B cell (primary cell): ENCODE results near the gene ETFRF1. TPM values are rescaled to one million over a fixed set of nuclear protein-coding genes. Genes with fewer than 3 reads are reported as not detected.
A peak's percentile ranks its signal among the peaks of the same experiment; 100 is the strongest.

Experiments used
- ATAC-seq: fragments of 200-7000 bp; cut with Tn5 transposase; one replicate; pipeline ENCODE4 v1.10.0; 2021; ENCODE audit warnings: low read depth, mild to moderate bottlenecking, moderate number of reproducible peaks, moderate library complexity
- CTCF ChIA-PET: fragments of 350-600 bp; sonication (Branson Sonifier 250); formaldehyde crosslinking; loops from one replicate; lab custom pipeline; 2021; ENCODE audit warnings: antibody characterized with exemption, inconsistent platforms; lab: Charles Lee
- POLR2A ChIA-PET: fragments of 350-600 bp; sonication (Branson Sonifier 250); formaldehyde crosslinking; loops from one replicate; lab custom pipeline; 2021; ENCODE audit warnings: antibody characterized with exemption; lab: Charles Lee
- DNase-seq: peaks from one replicate; pipeline ENCODE4 v3.0.0; 2013
- H2AFZ ChIP-seq: 2 replicates; pipeline ENCODE4 v1.6.1; 2012; ENCODE audit warnings: mild to moderate bottlenecking, low read depth, low read length; ENCODE audit not compliant: insufficient read depth, poor library complexity, severe bottlenecking
- H3K27ac ChIP-seq, 2 donors: 1 replicate in 1 of 2; 2 replicates in 1 of 2; pipeline ENCODE4 v1.5.1; 2012 to 2013; ENCODE audit warnings: low read length in 2 of 2, mild to moderate bottlenecking in 2 of 2, moderate library complexity in 1 of 2
- H3K27me3 ChIP-seq, 4 experiments: fragments of 200-600 bp in 1 of 4; sonication (generic) in 1 of 4; replicated peaks in 1 of 4; 1 replicate in 2 of 4; 2 replicates in 2 of 4; pipeline versions ENCODE4 v1.6.1 to v1.7.0; 2013 to 2016; ENCODE audit warnings: low read length in 3 of 4, mild to moderate bottlenecking in 2 of 4, mixed read lengths in 1 of 4, moderate library complexity in 1 of 4; ENCODE audit not compliant: insufficient read depth in 4 of 4, control insufficient read depth in 3 of 4; ENCODE audit errors: control extremely low read depth in 1 of 4
- H3K36me3 ChIP-seq, 2 experiments: replicated peaks in 1 of 2; 1 replicate in 1 of 2; 2 replicates in 1 of 2; pipeline versions ENCODE4 v1.6.1 to v1.7.1; 2013; ENCODE audit warnings: low read length in 1 of 2; ENCODE audit not compliant: insufficient read depth in 2 of 2, control insufficient read depth in 1 of 2; ENCODE audit errors: control extremely low read depth in 1 of 2, extremely low read depth in 1 of 2
- H3K4me1 ChIP-seq, 2 donors: fragments of 200-600 bp in 1 of 2; sonication (generic) in 1 of 2; 1 replicate in 1 of 2; 2 replicates in 1 of 2; pipeline versions ENCODE4 v1.5.1 to v1.6.1; 2013 to 2017; ENCODE audit warnings: low read length in 2 of 2; ENCODE audit not compliant: control insufficient read depth in 2 of 2, insufficient read depth in 2 of 2
- H3K4me2 ChIP-seq: replicated peaks from 2 replicates; pipeline ENCODE3; 2012; ENCODE audit warnings: mild to moderate bottlenecking, low read depth, low read length; ENCODE audit not compliant: poor library complexity, severe bottlenecking
- H3K4me3 ChIP-seq, 5 experiments: fragments of 200-600 bp in 1 of 5; sonication (generic) in 1 of 5; 1 replicate in 3 of 5; 2 replicates in 2 of 5; pipeline versions ENCODE4 v1.5.1 to v1.7.0; 2011 to 2016; ENCODE audit warnings: low read length in 4 of 5, mild to moderate bottlenecking in 4 of 5, low read depth in 2 of 5, control low read depth in 1 of 5, moderate library complexity in 1 of 5; ENCODE audit not compliant: insufficient read depth in 1 of 5; ENCODE audit errors: control extremely low read depth in 1 of 5, extremely low read depth in 1 of 5
- H3K79me2 ChIP-seq: fragments of 200-600 bp; sonication (generic); one replicate; pipeline ENCODE4 v1.6.0; 2016; ENCODE audit warnings: low read length; ENCODE audit not compliant: control insufficient read depth, insufficient read depth
- H3K9ac ChIP-seq: fragments of 200-600 bp; sonication (generic); 2 replicates; pipeline ENCODE4 v1.6.1; 2017; ENCODE audit warnings: mild to moderate bottlenecking, low read length, moderate library complexity
- H3K9me3 ChIP-seq, 3 donors: one replicate each; pipeline versions ENCODE4 v1.6.1 to v1.7.1; 2013; ENCODE audit warnings: low read length in 2 of 3; ENCODE audit not compliant: control insufficient read depth in 2 of 3, insufficient read depth in 1 of 3; ENCODE audit errors: control extremely low read depth in 1 of 3
- H4K20me1 ChIP-seq: 2 replicates; pipeline ENCODE4 v1.6.0; 2012; ENCODE audit warnings: mild to moderate bottlenecking, low read length; ENCODE audit not compliant: insufficient read depth, control insufficient read depth, poor library complexity, severe bottlenecking
- H3K27ac Mint-ChIP-seq: one replicate; pipeline ENCODE4 v1.8.0; 2021; ENCODE audit warnings: mixed read lengths
- H3K27me3 Mint-ChIP-seq: one replicate; pipeline ENCODE4 v1.8.0; 2021; ENCODE audit warnings: mixed read lengths
- H3K4me1 Mint-ChIP-seq: one replicate; pipeline ENCODE4 v1.8.0; 2021; ENCODE audit warnings: mixed read lengths
- H3K4me3 Mint-ChIP-seq: one replicate; pipeline ENCODE4 v1.8.0; 2021; ENCODE audit warnings: mixed read lengths
- H3K9me3 Mint-ChIP-seq: one replicate; pipeline ENCODE4 v1.8.0; 2022; ENCODE audit warnings: mixed read lengths; ENCODE audit not compliant: insufficient read depth
- EZH2 ChIP-seq: IDR thresholded peaks from 2 replicates; pipeline ENCODE4 v1.6.1; 2012; ENCODE audit warnings: borderline replicate concordance, low read depth, mild to moderate bottlenecking, moderate library complexity, low read length; ENCODE audit not compliant: insufficient read depth, poor library complexity, severe bottlenecking
- WGBS: methylation state at CpG from one replicate; pipeline ENCODE4 v1.1.5; 2013; ENCODE audit warnings: missing lambda C conversion rate; ENCODE audit not compliant: insufficient coverage; 5-methylcytosine and 5-hydroxymethylcytosine counted together
- intact Hi-C: fragments of 100-400 bp; cut with micrococcal nuclease; formaldehyde crosslinking; loops from one replicate; pipeline ENCODE4 v1.10.0; 2022
- polyA plus RNA-seq: library from polyadenylated mRNA; depleted of rRNA; stranded (reverse); fragments of >200 nt; gene quantifications from 2 replicates; pipeline ENCODE4 v1.2.3, GENCODE V29; 2012
- total RNA-seq, 2 donors: library from RNA; stranded (reverse); fragments of 120-200 nt in 1 of 2; gene quantifications; 1 replicate in 1 of 2; 2 replicates in 1 of 2; pipeline versions ENCODE4 v1.2.3 to v1.2.4, GENCODE V29; 2013 to 2022
- TF ChIP-seq, protein P1 (sequence below): fragments of 200-600 bp; IDR thresholded peaks from one replicate; pipeline ENCODE4 v1.8.0; 2022; ENCODE audit warnings: antibody characterized with exemption, mild to moderate bottlenecking

The ETFRF1 gene
- total and polyA plus RNA-seq, 2 donors (not counting 1 experiment from before 2014, with no cell fraction given): 17.9 to 26.1 TPM

DNA sequence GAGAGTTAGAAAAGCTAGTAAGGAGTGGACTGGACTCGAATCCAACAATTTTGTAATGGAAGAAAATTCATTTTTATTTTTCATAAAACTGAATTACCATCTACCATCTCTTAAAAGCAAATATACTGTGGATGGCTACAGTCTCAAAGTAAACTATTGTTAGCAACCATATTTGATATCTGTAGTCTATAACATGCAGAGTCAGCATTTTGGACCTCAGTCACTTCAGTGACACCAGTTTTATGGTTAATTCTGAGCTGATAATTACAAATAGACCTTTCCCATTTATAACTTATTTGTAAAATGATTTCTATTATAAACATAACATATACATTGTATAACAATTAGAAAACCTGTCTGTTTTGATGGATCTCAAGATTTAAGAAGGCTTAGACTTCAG, 53.7 kb downstream of the ETFRF1 start:
- Histone ChIP-seq H3K9ac (no peak overlapping the region), H3K79me2 (peaks cover 51% of the 10 kb centered on the region), H3K9me3 (no peaks in the 10 kb centered on the region), H3K27me3 (no peaks in the 10 kb centered on the region), H3K4me1 (peaks cover 21 to 36% of the 10 kb centered on the region in 2 donors), H3K27ac (no peak overlapping the region), H2AFZ (no peak overlapping the region), H3K4me3 (no peak overlapping the region), H3K4me2 (no peak overlapping the region), H4K20me1 (peaks cover 7% of the 10 kb centered on the region), H3K36me3 (peaks cover 0 to 12% of the 10 kb centered on the region in 2 experiments)
- DNase-seq: no peak
- Mint-ChIP-seq H3K4me1 (peaks cover 44% of the 10 kb centered on the region), H3K4me3 (peak overlapping the region; percentile 37), H3K9me3 (no peaks in the 10 kb centered on the region), H3K27ac (no peak overlapping the region), H3K27me3 (no peaks in the 10 kb centered on the region)
- WGBS: no CpG with 5 or more reads among the region's 1 CpG
- intact Hi-C loops: no loop called here
- ATAC-seq: no peak
- no peak for TF ChIP-seq EZH2
- TF ChIP-seq, protein P1, sequence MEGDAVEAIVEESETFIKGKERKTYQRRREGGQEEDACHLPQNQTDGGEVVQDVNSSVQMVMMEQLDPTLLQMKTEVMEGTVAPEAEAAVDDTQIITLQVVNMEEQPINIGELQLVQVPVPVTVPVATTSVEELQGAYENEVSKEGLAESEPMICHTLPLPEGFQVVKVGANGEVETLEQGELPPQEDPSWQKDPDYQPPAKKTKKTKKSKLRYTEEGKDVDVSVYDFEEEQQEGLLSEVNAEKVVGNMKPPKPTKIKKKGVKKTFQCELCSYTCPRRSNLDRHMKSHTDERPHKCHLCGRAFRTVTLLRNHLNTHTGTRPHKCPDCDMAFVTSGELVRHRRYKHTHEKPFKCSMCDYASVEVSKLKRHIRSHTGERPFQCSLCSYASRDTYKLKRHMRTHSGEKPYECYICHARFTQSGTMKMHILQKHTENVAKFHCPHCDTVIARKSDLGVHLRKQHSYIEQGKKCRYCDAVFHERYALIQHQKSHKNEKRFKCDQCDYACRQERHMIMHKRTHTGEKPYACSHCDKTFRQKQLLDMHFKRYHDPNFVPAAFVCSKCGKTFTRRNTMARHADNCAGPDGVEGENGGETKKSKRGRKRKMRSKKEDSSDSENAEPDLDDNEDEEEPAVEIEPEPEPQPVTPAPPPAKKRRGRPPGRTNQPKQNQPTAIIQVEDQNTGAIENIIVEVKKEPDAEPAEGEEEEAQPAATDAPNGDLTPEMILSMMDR: no peak
- CTCF ChIA-PET: interaction anchor here (0.7 to 1.9 kb wide), 4 partner anchors 9 to 139 kb away, joined by 3 to 12 read pairs (median 4); no protein-coding TSS in a partner anchor
- POLR2A ChIA-PET: no interaction called here

DNA sequence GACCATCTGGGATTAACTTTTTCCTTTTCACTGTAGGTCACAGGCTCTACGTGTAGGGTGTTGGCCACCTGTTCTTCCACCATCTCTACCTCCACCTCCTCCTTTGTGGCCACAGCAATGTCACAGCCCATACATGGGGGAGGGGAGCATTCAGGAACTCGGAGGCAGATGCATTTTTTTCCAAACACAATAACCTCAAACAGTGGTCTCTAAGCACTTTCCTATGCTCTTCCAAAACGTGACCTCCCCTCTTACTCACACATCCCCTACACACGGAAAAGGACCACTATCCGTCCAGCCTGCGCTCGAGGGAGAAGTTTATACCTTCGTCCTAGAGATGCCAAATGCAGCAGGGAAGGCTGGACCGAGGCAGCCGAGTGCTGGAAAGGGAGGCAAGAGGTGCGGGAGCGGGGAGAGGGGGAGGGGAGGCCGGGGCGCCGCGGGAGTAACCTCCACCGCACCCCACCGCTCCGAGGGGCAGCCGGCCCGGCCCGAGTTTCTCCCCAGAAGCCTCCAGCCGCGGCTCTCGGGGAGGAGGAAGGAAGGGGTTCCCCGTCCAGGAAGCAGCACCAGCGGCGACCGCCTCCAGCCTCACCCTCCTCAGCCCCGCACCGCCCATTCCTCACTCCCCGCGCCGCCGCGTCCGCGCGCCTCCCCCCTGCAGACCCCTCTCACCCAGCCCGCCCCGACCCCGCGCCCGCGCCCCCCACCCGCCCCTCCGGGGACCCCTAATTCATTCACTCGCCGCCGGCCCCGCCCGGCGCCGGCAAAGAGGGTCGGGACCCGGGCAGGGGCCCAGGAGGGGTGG, 55.1 kb downstream of the ETFRF1 start:
- H3K4me3 Mint-ChIP-seq: peak overlapping the region; percentile 96
- ATAC-seq (peak; percentile 31), DNase-seq (peak; percentile 68)
- ChIA-PET CTCF (interaction anchor here (1.0 to 1.9 kb wide), 5 partner anchors 9 to 134 kb away, joined by 3 to 14 read pairs (median 4); no protein-coding TSS in a partner anchor), POLR2A (interaction anchor here (0.5 to 2.3 kb wide), 10 partner anchors 9 to 252 kb away, joined by 3 to 17 read pairs (median 3); no protein-coding TSS in a partner anchor)
- H3K27me3 Mint-ChIP-seq: no peaks in the 10 kb centered on the region
- peak overlapping the region; percentile 82 for H2AFZ ChIP-seq
- H3K27me3 ChIP-seq: no peaks in the 10 kb centered on the region
- peaks cover 48% of the 10 kb centered on the region for H3K79me2 ChIP-seq
- H3K4me2 ChIP-seq: peak overlapping the region; percentile 85
- intact Hi-C loops: loop anchor here (1.0 to 2.0 kb wide), 3 partner anchors 9 to 197 kb away; a partner anchor contains a TSS
- H4K20me1 ChIP-seq: peaks cover 7% of the 10 kb centered on the region
- peaks cover 50% of the 10 kb centered on the region for H3K4me1 Mint-ChIP-seq
- peaks cover 25 to 42% of the 10 kb centered on the region in 2 donors for H3K4me1 ChIP-seq
- WGBS: 1% methylated on average over 15 of the region's 56 CpGs
- peak overlapping the region; percentile 59 to 94 (median 74) for H3K4me3 ChIP-seq
- H3K9me3 Mint-ChIP-seq: no peaks in the 10 kb centered on the region
- H3K27ac ChIP-seq: peak overlapping the region; percentile 61 to 89
- H3K9ac ChIP-seq: peak overlapping the region; percentile 89
- no peaks in the 10 kb centered on the region for H3K9me3 ChIP-seq
- H3K27ac Mint-ChIP-seq: peak overlapping the region; percentile 99
- peaks cover 0 to under 1% of the 10 kb centered on the region in 2 experiments for H3K36me3 ChIP-seq
- TF ChIP-seq, protein P1: no peak
- TF ChIP-seq EZH2: no peak
